PC-3 (cell line): ENCODE data around the gene CD52. TPM values are rescaled to one million over a fixed set of nuclear protein-coding genes. Genes with fewer than 3 reads are reported as not detected.

Experiments
- ATAC-seq: fragments of 200-7000 bp; cut with Tn5 transposase; 2 replicates; pipeline ENCODE4 v1.9.1; 2020; ENCODE audit warnings: mild to moderate bottlenecking, moderate library complexity
- BruUV-seq: library from RNA; stranded (reverse); fragments of 400-500 nt; replicated peaks from 2 replicates; lab custom pipeline; 2021; lab: Mats Ljungman, UMichigan
- CTCF ChIA-PET: fragments of 300-600 bp; sonication (Branson Sonifier 250); formaldehyde crosslinking; loops from one replicate; lab custom pipeline; 2022; ENCODE audit warnings: antibody characterized with exemption; lab: Charles Lee
- POLR2A ChIA-PET: fragments of 300-600 bp; sonication (Branson Sonifier 250); formaldehyde crosslinking; loops from one replicate; lab custom pipeline; 2022; ENCODE audit warnings: antibody characterized with exemption; ENCODE audit not compliant: unreplicated experiment; lab: Charles Lee
- DNase-seq: peaks from one replicate; pipeline ENCODE4 v3.0.0-alpha.2; 2015
- H2AFZ ChIP-seq: fragments of 300-600 bp; sonication (generic); 2 replicates; pipeline ENCODE4 v1.6.0; 2016; ENCODE audit warnings: antibody characterized with exemption, low read length
- H3F3A ChIP-seq: fragments of 300-600 bp; sonication (generic); one replicate; pipeline ENCODE4 v1.6.0; 2017; ENCODE audit warnings: antibody characterized with exemption, low read length, control low read depth, mild to moderate bottlenecking; ENCODE audit not compliant: unreplicated experiment
- H3K27ac ChIP-seq: fragments of 300-600 bp; sonication (generic); 2 replicates; pipeline ENCODE4 v1.5.1; 2016; ENCODE audit warnings: mild to moderate bottlenecking, low read length
- H3K27me3 ChIP-seq: fragments of 300-600 bp; sonication (generic); 2 replicates; pipeline ENCODE4 v1.6.1; 2016; ENCODE audit warnings: low read length, mixed read lengths
- H3K36me3 ChIP-seq: fragments of 300-600 bp; sonication (generic); 2 replicates; pipeline ENCODE4 v1.6.1; 2016; ENCODE audit warnings: low read depth, mixed run types, low read length, mixed read lengths
- H3K4me1 ChIP-seq: fragments of 300-600 bp; sonication (generic); 2 replicates; pipeline ENCODE4 v1.5.1; 2016; ENCODE audit warnings: low read length; ENCODE audit not compliant: insufficient read depth
- H3K4me2 ChIP-seq: fragments of 300-600 bp; sonication (generic); 2 replicates; pipeline ENCODE4 v1.6.0; 2016; ENCODE audit warnings: low read length
- H3K4me3 ChIP-seq: fragments of 300-600 bp; sonication (generic); 2 replicates; pipeline ENCODE4 v1.5.1; 2016; ENCODE audit warnings: mild to moderate bottlenecking, low read length, mixed read lengths
- H3K79me2 ChIP-seq: fragments of 300-600 bp; sonication (generic); 2 replicates; pipeline ENCODE4 v1.6.1; 2017; ENCODE audit warnings: low read length, mixed read lengths
- H3K9ac ChIP-seq: fragments of 300-600 bp; sonication (generic); 2 replicates; pipeline ENCODE4 v1.6.0; 2016; ENCODE audit warnings: mild to moderate bottlenecking, low read length
- H3K9me2 ChIP-seq: fragments of 300-600 bp; sonication (generic); replicated peaks from 2 replicates; pipeline ENCODE4 v1.6.1; 2016; ENCODE audit warnings: mixed run types, low read length, mixed read lengths
- H3K9me3 ChIP-seq: fragments of 300-600 bp; sonication (generic); 2 replicates; pipeline ENCODE4 v1.6.1; 2016; ENCODE audit warnings: low read length, mixed read lengths
- H4K20me1 ChIP-seq: fragments of 300-600 bp; sonication (generic); 2 replicates; pipeline ENCODE4 v1.6.1; 2016; ENCODE audit warnings: low read length, mixed read lengths
- CTCF ChIP-seq: fragments of 300-600 bp; sonication (generic); conservative IDR thresholded peaks from 2 replicates; pipeline ENCODE4 v1.5.1; 2017; ENCODE audit warnings: antibody characterized with exemption, low read depth, mild to moderate bottlenecking, low read length
- EZH2 ChIP-seq: fragments of 300-600 bp; sonication (generic); IDR thresholded peaks from one replicate; pipeline ENCODE4 v1.6.1; 2017; ENCODE audit warnings: antibody characterized with exemption, mild to moderate bottlenecking, low read length; ENCODE audit not compliant: unreplicated experiment
- EZH2phosphoT487 ChIP-seq: fragments of 300-600 bp; sonication (generic); IDR thresholded peaks from 2 replicates; pipeline ENCODE4 v1.6.1; 2018; ENCODE audit warnings: mild to moderate bottlenecking, antibody characterized with exemption, low read length, borderline replicate concordance
- intact Hi-C: fragments of 100-400 bp; cut with micrococcal nuclease; formaldehyde crosslinking; loops from 2 replicates; pipeline ENCODE4 v1.9.0; 2023
- total RNA-seq: library from RNA; depleted of rRNA; stranded (reverse); fragments of >200 nt; gene quantifications from 2 replicates; pipeline ENCODE4 v1.2.3, GENCODE V29; 2014

Gene CD52
- total RNA-seq, 1 experiment from 2014 or later = not detected

GRCh38 chr1:26289158-26290059 is 28.3 kb upstream of the CD52 start:
- no peak overlapping the region for H3K27ac ChIP-seq
- no peak overlapping the region for H3K4me3 ChIP-seq
- peaks cover 9% of the 10 kb centered on the region for H3K4me1 ChIP-seq
- no peaks in the 10 kb centered on the region for H3F3A ChIP-seq
- H3K9me2 ChIP-seq = no peaks in the 10 kb centered on the region
- no peaks in the 10 kb centered on the region for H3K79me2 ChIP-seq
- intact Hi-C loops = no loop called here
- DNase-seq (no peak), ATAC-seq (no peak)
- H3K9ac ChIP-seq = no peak overlapping the region
- H3K9me3 ChIP-seq = no peaks in the 10 kb centered on the region
- CTCF ChIA-PET = interaction anchor here (0.8 to 0.9 kb wide), 2 partner anchors 32 to 54 kb away, joined by 3 to 4 read pairs; no protein-coding TSS in a partner anchor
- H4K20me1 ChIP-seq = no peaks in the 10 kb centered on the region
- H2AFZ ChIP-seq = no peak overlapping the region
- POLR2A ChIA-PET = interaction anchor here (1.1 kb wide), 1 partner anchor 10 kb away, joined by 5 read pairs; the partner anchor contains the start of gene SH3BGRL3
- BruUV-seq = no TSS peak
- no peaks in the 10 kb centered on the region for H3K27me3 ChIP-seq
- TF ChIP-seq CTCF = no peak
- H3K4me2 ChIP-seq = no peak overlapping the region
- no peaks in the 10 kb centered on the region for H3K36me3 ChIP-seq

- H4K20me1 ChIP-seq = no peaks in the 10 kb centered on the region
- H3K36me3 ChIP-seq = no peaks in the 10 kb centered on the region
- no peak overlapping the region for H3K4me2 ChIP-seq
- ATAC-seq (no peak), DNase-seq (no peak)
- no peak for TF ChIP-seq CTCF
- TF ChIP-seq EZH2phosphoT487 = no peak
- TF ChIP-seq EZH2 = no peak
- no peak overlapping the region for H2AFZ ChIP-seq
- H3F3A ChIP-seq = no peaks in the 10 kb centered on the region
- H3K27me3 ChIP-seq = no peaks in the 10 kb centered on the region
- CTCF ChIA-PET = no interaction called here
- POLR2A ChIA-PET = no interaction called here
- H3K79me2 ChIP-seq = no peaks in the 10 kb centered on the region
- no peak overlapping the region for H3K9ac ChIP-seq
- no peaks in the 10 kb centered on the region for H3K9me3 ChIP-seq
- no peak overlapping the region for H3K4me3 ChIP-seq
- peaks cover 2% of the 10 kb centered on the region for H3K4me1 ChIP-seq
- H3K27ac ChIP-seq = no peak overlapping the region
- intact Hi-C loops = no loop called here
- H3K9me2 ChIP-seq = no peaks in the 10 kb centered on the region
- no TSS peak for BruUV-seq
Observed at GRCh38 chr1:26290122-26290881, 27.5 kb upstream of the CD52 start.
